Measurements from ENCODE around the gene EIF1. TPM values are rescaled to one million over a fixed set of nuclear protein-coding genes. Genes with fewer than 3 reads are reported as not detected.

The EIF1 gene
- total RNA-seq, 4 donors from 2014 or later = 222 to 842 (median 375) TPM

DNA sequence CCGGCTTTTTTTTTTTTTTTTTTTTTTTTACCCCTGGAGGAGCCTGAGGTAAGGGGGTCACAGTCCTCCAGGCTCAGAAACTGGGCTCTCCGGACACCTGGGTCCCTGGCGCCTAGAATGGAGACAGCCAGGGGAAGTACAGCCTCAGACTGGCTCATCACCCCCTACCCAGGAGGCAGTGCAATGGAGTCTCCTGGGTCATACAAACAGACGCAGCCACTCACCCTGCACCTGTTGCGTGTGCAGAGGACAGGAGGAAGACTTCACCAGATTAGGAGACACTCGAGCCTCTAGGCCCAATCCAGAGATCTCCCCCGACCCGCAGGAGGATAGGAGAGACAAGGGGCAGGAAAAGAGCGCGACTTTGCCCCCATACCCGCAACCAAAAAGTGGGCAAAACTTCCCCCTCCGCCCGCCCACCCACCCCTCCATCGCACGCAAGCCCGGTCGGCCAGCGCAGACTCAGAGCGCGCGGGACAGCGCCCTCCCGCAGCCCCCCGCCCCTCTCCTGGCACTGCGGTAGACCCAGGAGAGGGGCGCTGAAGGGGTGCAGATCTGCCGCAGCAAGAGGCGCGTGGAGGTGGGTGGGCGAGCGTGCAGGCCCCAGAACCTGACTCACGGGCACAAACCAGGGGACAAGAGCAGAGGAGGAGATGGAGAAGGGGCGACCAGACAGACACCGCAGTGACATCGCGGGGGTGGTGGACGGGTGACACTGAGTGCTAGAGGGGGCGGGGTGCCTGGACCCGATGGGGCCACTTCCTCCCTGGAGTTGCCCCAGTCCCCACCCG lies 44.9 kb downstream of the EIF1 start:
- intact Hi-C loops (cut with DNase I; ENCODE audit: low total_unique reads) = no loop called here

DNA sequence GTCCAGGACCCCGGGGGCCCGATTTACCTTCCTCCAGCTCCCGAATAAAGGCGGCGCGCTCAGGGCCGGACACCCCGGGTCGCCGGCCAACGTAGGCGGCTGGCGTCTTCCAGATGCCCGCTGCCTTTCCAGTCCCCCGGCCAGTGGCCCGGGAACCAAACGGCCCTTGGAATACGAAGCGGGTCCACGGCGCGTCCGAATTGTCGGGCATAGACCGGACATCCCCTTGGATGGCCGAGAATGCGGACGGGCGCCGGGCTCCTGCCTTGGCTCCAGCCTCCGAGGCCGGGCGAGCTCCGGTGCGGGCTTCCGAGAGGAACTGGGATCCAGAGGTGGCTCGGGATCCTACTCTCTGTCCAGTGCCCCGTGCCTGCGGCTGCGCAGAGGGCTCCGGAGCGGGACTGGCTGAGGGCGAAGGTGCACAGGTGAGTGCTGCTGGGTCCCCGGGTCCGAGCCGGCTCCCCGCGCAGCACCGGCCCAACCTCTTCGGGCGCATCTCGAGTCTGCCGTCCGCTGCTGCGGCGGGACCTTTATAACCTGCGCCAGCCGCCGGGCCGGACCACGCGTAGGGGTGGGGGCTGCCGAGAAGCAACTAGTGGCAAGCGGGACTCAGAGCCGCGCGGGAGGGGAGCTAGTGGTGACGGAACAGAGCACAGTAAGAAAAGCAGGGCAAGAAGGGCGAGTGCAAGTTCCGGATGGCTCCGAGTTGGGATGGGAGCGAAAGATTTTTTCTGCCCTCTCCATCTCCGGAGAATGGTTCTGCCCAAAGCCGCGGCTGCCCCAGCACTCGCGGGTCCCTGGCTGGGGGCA lies 45.7 kb downstream of the EIF1 start, which contains the start of gene HAP1:
Gene HAP1 (minus strand): TSS at position 505 of the 810 bp plus-strand sequence. CDS start 9 bp downstream, at position 496.
- DNase-seq (no peak), ATAC-seq (no peak)
- TF ChIP-seq, protein P1, sequence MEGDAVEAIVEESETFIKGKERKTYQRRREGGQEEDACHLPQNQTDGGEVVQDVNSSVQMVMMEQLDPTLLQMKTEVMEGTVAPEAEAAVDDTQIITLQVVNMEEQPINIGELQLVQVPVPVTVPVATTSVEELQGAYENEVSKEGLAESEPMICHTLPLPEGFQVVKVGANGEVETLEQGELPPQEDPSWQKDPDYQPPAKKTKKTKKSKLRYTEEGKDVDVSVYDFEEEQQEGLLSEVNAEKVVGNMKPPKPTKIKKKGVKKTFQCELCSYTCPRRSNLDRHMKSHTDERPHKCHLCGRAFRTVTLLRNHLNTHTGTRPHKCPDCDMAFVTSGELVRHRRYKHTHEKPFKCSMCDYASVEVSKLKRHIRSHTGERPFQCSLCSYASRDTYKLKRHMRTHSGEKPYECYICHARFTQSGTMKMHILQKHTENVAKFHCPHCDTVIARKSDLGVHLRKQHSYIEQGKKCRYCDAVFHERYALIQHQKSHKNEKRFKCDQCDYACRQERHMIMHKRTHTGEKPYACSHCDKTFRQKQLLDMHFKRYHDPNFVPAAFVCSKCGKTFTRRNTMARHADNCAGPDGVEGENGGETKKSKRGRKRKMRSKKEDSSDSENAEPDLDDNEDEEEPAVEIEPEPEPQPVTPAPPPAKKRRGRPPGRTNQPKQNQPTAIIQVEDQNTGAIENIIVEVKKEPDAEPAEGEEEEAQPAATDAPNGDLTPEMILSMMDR (IDR thresholded peaks at IDR 0.05 in 4 of 5, conservative IDR thresholded peaks at IDR 0.05 in 1 of 5) = no peak
- peak; percentile 10 to 25 for TF ChIP-seq POLR2A (IDR thresholded peaks at IDR 0.05)
- Histone ChIP-seq H3K27me3 (peaks cover 54 to 60% (median 57%) of the 10 kb centered on the region in 3 donors), H3K36me3 (no peaks in the 10 kb centered on the region), H3K4me1 (peaks cover 16 to 21% of the 10 kb centered on the region in 2 donors), H3K4me3 (peak within 1 kb of the TSS; percentile 35 to 52 (median 41)), H3K27ac (no peak within 1 kb of the TSS), H3K9me3 (no peaks in the 10 kb centered on the region)
- in situ Hi-C loops (cut with MboI; ENCODE audit: low sequenced_read_pairs in 4 of 4) = no loop called here
- intact Hi-C loops (cut with DNase I; ENCODE audit: low total_unique reads) = no loop called here

More for the DNA sequence above, 44.9 kb downstream of the EIF1 start:
- Histone ChIP-seq H3K4me1 (peaks cover 16 to 21% of the 10 kb centered on the region in 2 donors), H3K4me3 (peak overlapping the region; percentile 35 to 52 (median 41)), H3K36me3 (no peaks in the 10 kb centered on the region), H3K27ac (no peak overlapping the region), H3K9me3 (no peaks in the 10 kb centered on the region), H3K27me3 (peaks cover 54 to 60% (median 57%) of the 10 kb centered on the region in 3 donors)
- DNase-seq (no peak), ATAC-seq (no peak)
- no peak for TF ChIP-seq POLR2A (IDR thresholded peaks at IDR 0.05)
- TF ChIP-seq, protein P1 (IDR thresholded peaks at IDR 0.05 in 4 of 5, conservative IDR thresholded peaks at IDR 0.05 in 1 of 5) = no peak
- in situ Hi-C loops (cut with MboI; ENCODE audit: low sequenced_read_pairs in 4 of 4) = no loop called here

DNA sequence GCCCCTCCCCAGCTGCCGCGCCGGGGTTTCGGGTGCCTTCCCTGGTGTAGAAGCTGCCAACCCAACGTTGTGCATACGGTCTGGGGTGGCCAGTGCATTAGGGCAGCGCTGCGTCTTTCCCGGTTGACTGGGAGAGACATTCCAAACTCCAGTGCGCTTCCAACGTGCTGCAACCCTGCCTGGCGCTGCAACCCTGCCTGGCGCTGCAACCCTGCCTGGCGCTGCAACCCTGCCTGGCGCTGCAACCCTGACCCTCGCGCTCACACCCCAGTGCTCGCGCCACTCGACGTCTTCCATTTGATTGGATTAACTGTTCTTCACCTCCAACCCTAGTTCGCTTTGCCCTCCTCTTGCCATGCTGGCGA lies 46.2 kb downstream of the EIF1 start:
- Histone ChIP-seq H3K4me3 (peak overlapping the region; percentile 35 to 52 (median 41)), H3K36me3 (no peaks in the 10 kb centered on the region), H3K27ac (no peak overlapping the region), H3K4me1 (peaks cover 16 to 21% of the 10 kb centered on the region in 2 donors), H3K27me3 (peaks cover 54 to 60% (median 57%) of the 10 kb centered on the region in 3 donors), H3K9me3 (no peaks in the 10 kb centered on the region)
- TF ChIP-seq, protein P1 (IDR thresholded peaks at IDR 0.05 in 4 of 5, conservative IDR thresholded peaks at IDR 0.05 in 1 of 5) = no peak
- TF ChIP-seq POLR2A (IDR thresholded peaks at IDR 0.05) = no peak
- ATAC-seq (no peak), DNase-seq (no peak)
- in situ Hi-C loops (cut with MboI; ENCODE audit: low sequenced_read_pairs in 4 of 4) (loop anchor here (5.0 kb wide), 1 partner anchor 67 kb away; no protein-coding TSS in a partner anchor), intact Hi-C loops (cut with DNase I; ENCODE audit: low total_unique reads) (loop anchor here (5.0 kb wide), 1 partner anchor 132 kb away; the partner anchor contains the start of gene KLHL11)

DNA sequence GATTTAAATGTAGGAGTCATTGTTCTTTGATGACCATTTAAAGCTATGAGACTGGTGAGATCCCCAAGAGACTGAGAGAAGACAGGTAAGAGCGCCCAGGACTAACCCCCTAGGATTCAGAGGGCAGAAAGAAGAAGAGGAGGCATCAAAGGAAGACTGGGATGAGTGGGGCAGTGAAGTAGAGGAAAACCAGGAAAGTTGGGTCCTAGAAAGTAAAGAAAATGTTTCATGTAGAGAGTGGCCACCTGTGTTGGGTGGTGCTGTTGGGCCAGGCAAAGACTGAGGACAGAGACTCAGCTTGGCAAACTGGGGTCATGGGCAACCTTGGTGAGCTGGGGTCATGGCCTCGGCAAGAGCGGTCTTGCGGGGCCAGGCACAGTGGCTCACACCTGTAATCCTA lies 47.1 kb downstream of the EIF1 start:
- no peak for TF ChIP-seq POLR2A (IDR thresholded peaks at IDR 0.05)
- TF ChIP-seq, protein P1 (IDR thresholded peaks at IDR 0.05 in 4 of 5, conservative IDR thresholded peaks at IDR 0.05 in 1 of 5) = no peak
- Histone ChIP-seq H3K27ac (no peak overlapping the region), H3K9me3 (no peaks in the 10 kb centered on the region), H3K36me3 (no peaks in the 10 kb centered on the region), H3K4me1 (peaks cover 16 to 21% of the 10 kb centered on the region in 2 donors), H3K4me3 (no peak overlapping the region), H3K27me3 (peaks cover 54 to 60% (median 57%) of the 10 kb centered on the region in 3 donors)
- intact Hi-C loops (cut with DNase I; ENCODE audit: low total_unique reads) = loop anchor here (2.0 to 5.0 kb wide), 2 partner anchors 39 to 132 kb away; partner anchors contain the start of gene KLHL11
- in situ Hi-C loops (cut with MboI; ENCODE audit: low sequenced_read_pairs in 4 of 4) = loop anchor here (5.0 kb wide), 1 partner anchor 67 kb away; no protein-coding TSS in a partner anchor
- no peak for ATAC-seq
- DNase-seq = no peak

Measured in gastrocnemius medialis (tissue), 4 donors.